ENCODE measurements around the gene AJAP1.

DNA sequence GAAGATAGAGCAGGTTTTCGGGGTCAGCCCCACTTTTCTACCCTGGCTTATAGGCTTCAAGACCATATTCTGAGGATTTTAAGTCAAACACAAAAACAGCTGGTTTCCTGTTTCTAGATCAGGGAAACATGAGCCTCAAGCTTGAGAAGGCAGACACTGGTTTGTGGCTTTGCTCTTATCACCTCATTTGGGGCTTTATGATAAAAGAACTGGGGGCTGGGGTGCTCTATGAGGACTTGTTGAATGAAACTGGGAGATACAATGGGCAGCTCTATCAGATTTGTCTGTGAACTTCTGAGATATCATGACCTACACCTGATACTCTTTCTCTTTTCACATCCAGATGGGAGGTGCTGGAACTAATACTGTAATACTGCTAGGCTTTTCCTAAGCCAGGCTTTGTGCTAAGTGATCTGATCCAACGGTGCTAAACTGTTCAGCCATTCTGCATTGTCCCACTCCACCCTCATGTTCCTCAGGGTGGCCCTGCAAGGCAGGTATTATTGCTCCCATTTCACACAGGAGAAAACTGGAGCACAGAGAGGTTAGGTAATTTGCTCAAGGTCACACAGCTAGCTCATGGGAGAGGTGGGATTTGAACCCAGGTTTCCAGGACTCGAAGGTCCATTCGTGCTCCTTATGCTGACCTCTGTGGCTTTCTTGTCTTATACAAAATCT is 6.6 kb downstream of the AJAP1 start:
- TF ChIP-seq, protein P1, sequence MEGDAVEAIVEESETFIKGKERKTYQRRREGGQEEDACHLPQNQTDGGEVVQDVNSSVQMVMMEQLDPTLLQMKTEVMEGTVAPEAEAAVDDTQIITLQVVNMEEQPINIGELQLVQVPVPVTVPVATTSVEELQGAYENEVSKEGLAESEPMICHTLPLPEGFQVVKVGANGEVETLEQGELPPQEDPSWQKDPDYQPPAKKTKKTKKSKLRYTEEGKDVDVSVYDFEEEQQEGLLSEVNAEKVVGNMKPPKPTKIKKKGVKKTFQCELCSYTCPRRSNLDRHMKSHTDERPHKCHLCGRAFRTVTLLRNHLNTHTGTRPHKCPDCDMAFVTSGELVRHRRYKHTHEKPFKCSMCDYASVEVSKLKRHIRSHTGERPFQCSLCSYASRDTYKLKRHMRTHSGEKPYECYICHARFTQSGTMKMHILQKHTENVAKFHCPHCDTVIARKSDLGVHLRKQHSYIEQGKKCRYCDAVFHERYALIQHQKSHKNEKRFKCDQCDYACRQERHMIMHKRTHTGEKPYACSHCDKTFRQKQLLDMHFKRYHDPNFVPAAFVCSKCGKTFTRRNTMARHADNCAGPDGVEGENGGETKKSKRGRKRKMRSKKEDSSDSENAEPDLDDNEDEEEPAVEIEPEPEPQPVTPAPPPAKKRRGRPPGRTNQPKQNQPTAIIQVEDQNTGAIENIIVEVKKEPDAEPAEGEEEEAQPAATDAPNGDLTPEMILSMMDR (IDR thresholded peaks at IDR 0.05; ENCODE audit: control extremely low read depth in 1 of 3, insufficient read depth in 1 of 3, low read depth in 1 of 3, low read length in 3 of 3) = no peak
- TF ChIP-seq POLR2A (IDR thresholded peaks at IDR 0.05; ENCODE audit: control extremely low read depth in 1 of 2, low read depth in 2 of 2, low read length in 2 of 2) (no peak), EGR1 (IDR thresholded peaks at IDR 0.05; ENCODE audit: borderline replicate concordance, low read depth, low read length) (no peak), RFX5 (IDR thresholded peaks at IDR 0.05; ENCODE audit: borderline replicate concordance, low read depth, low read length) (no peak), ZNF274 (IDR thresholded peaks at IDR 0.05; ENCODE audit: borderline replicate concordance, extremely low read depth, low read length) (no peak), SP2 (IDR thresholded peaks at IDR 0.05; ENCODE audit: low read length) (no peak), HDAC2 (IDR thresholded peaks at IDR 0.05; ENCODE audit: borderline replicate concordance in 1 of 2, low read depth in 2 of 2, low read length in 2 of 2) (no peak)

All from H1 (cell line).